GM18526 (cell line): ENCODE data around the gene LGMN.
A peak's percentile ranks its signal among the peaks of the same experiment; 100 is the strongest.

Source experiments
- POLR2A ChIP-seq: IDR thresholded peaks from 3 replicates; pipeline ENCODE4 v1.6.1; 2011; ENCODE audit not compliant: insufficient read length; ENCODE audit errors: extremely low read depth

The LGMN gene

GRCh38 chr14:92748259-92749016 lies at the start of gene LGMN:
TSS of gene LGMN (minus strand) at chr14:92748627. CDS start at chr14:92732786, 15,841 bp downstream.
- peak; percentile 80 for TF ChIP-seq POLR2A

- TF ChIP-seq POLR2A = no peak
Observed at GRCh38 chr14:92794961-92795360, 46.5 kb upstream of the LGMN start.

- TF ChIP-seq POLR2A = no peak
Observed at GRCh38 chr14:92794547-92794941, 46.1 kb upstream of the LGMN start.

DNA sequence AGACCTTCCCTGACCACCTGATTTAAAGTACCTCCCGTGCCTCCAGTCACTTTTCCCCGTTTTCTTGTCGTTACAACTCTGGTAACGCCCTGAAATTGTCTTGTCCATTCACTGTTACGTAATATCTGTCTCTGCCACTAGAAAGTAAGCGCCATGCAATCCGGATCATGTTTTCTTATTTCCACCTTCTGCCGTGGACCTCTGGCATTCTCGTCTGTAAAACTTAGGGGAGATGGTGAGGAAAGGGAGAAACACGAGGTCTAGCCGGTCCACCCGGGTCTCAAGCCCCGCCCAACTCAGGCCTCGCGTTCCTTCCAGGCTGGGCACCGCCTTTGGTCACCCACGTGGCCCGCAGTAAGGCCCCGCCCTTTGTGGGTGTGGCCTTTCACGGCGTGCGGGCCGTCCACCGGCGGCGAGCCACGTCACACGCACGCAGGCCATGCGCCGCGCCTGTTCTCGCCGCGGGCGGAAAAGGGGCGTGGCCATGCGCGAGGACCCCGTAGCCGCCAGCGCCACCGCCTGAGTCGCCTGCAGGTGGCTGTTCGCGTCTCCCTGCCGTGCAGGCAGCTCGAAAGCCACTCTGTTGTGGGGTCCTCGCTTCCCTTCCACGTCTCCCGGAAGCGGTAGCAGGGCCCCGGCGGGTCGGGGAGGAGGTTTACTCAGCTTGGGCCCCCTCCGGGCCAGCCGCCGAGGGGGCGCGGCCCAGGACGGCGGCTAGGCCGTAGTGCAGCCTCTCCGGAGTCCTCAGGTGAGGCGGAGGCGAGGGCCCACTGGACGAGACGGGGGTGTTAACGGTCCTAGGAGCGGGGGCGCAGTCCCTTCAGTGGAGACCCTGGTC lies 45.5 kb upstream of the LGMN start, which contains the start of gene GOLGA5:
Gene GOLGA5 (plus strand): TSS at position 597 of the 838 bp plus-strand sequence. CDS start 3,133 bp downstream, outside the sequence.
- peak; percentile 90 for TF ChIP-seq POLR2A

DNA sequence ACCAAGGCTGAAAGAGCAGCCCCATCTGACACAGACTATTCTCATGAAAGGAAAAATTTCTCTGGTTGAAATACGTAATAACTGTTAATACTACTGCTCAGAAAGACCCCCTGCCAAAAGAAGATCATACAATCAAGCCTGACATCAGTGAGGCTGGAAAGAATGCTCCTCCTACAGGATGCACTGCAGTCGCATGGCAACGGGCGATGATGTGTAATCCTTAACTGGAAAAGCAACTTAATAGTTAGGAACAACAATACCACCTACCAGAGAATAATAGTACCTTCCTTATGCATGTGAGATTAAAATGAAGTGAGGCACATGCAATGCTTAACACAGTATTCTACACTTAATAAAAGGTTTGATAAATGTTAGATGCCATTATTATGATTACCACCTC lies 44.5 kb upstream of the LGMN start:
- TF ChIP-seq POLR2A = no peak

GRCh38 chr14:92789457-92790089 lies 41.1 kb upstream of the LGMN start:
- TF ChIP-seq POLR2A = no peak

DNA sequence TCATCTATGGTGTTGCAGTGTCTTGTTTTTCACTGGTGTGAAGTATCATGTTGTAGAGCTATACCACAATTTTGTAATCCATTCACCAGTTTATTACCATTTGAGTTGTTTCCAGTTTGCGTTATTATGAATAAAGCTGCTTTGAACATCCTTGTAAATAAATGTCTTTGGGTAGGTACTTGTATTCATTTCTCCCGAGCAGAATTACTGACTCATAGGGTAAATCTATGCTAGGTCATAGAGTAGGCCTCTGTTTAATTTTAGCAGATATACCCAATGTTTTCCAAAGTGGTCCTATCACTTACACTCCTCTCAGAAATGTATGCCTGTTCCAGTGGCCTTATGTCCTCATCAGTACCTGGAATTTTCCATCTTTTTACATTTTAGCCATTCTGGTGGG lies 39.1 kb upstream of the LGMN start:
- no peak for TF ChIP-seq POLR2A

DNA sequence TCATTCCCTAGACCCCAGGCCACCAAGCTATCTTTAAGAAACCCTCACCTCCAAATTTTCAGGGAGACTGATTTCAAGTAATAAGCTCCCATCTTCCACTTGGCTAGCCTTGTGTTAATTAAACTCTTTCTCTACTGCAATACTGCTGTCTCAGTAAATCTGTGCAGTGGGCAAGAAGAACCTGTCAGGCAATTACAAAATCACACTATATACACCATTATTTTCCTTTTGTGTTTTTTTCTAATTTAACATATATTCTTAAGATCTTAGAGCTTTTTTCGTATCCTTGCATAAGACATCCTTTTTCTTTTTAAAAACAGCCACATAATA lies 38.0 kb upstream of the LGMN start:
- TF ChIP-seq POLR2A = no peak

DNA sequence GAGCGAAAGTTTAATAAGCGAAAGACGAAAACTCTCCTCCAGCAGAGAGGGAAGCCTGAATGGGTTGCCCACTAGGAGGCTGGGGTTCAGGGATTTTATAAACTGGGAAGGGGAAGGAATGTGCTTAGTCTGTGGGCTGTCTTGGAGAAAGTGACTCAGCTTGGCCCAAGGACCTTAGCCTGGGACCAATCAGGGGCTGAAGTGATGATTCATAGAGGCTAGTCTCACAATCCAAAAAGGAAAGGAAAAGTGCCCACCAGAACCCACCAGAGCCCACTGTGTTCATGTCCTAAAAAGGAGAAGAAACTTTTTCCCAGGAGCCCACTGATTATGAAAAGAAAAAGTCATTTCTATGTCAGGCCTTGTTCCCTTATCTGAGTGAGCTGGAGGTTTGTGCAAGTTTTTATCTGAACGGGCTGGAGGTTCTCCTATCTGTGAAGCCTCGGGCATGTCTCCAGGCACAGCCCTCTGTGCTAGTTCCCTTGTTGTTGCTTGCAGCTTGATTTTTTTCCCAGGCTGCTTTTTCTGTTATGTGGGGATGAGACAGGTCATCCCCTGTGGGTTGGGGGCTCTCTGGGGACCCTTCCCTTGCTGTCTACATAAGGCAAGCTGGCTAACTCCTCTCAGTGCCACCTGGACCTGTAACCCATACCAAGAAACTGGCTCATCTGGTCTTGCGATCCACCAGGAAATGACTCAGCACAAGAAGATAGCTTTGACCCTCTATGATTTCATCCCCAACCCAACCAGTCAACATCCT lies 37.4 kb upstream of the LGMN start:
- no peak for TF ChIP-seq POLR2A

DNA sequence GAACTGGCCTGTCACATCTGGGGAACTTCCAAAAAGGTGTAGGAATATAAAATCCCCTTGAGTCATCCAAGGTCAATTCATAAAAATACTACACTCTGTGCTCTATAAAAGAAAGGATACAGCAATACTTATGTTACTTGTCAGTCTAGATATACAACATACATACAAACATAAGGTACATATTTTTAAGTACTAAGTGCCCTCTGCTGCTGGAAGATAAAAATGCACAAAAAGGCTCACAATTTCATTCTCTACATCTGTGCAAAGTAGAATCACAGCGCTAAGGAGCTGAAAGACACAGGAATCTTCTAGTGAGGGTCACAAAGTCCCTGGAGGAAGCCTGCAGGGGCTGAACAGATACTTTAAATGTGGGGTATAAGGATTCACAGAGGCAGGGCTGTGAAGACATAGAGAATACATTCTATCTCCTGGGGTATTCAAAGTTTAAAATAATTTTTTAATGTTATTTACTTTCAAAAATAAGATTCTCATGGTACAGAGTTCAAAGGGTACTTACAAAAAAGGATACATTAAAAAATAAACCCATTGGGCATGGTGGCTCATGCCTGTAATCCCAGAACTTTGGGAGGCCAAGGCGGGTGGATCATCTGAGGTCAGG lies 35.5 kb upstream of the LGMN start:
- no peak for TF ChIP-seq POLR2A

DNA sequence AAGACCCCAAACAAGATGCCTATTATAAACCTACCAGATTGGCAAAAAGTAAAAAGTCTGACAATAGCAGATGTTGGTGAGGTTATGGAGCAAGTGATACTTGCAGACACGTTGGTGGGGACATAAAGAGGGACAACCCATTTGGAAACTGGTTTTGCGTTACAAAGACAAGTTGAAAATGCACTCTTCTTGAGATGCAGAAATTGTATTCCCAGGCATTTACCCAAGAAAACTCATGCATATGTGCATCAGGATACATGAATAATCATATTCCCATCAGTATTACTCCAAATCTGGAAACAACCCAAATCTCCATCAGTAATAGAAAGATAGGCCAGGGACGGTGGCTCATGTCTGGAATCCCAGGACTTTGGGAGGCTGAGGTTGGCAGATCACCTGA lies 32.9 kb upstream of the LGMN start:
- TF ChIP-seq POLR2A = no peak

GRCh38 chr14:92780444-92781232 lies 32.2 kb upstream of the LGMN start:
- no peak for TF ChIP-seq POLR2A

GRCh38 chr14:92774572-92774971 lies 26.1 kb upstream of the LGMN start:
- TF ChIP-seq POLR2A = no peak

DNA sequence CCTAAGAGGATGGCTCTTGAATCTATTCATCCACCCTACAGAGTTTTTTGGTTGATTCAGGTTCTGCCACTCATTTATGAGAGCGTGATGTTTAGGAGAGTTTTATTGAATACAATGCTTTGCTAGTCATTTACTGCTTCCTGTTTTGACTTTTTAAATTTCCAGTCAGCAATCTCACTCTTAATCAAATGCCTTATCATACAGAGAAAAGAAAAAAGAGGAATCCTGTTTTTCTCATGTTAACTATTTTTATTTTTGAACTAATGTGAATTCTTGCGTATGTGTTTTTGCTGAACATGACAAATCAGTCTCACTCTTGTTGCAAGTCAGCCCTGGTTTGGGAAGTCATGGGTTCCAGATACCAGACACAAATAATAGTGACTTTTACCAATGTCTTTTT lies 22.1 kb upstream of the LGMN start:
- no peak for TF ChIP-seq POLR2A
